ENCODE data around the gene ADSS1. TPM values are rescaled to one million over a fixed set of nuclear protein-coding genes. Genes with fewer than 3 reads are reported as not detected.

The ADSS1 gene
- polyA plus RNA-seq, 1 donor (not counting 4 experiments of a cell fraction or from before 2014, with no cell fraction given) = 1.7 TPM

DNA sequence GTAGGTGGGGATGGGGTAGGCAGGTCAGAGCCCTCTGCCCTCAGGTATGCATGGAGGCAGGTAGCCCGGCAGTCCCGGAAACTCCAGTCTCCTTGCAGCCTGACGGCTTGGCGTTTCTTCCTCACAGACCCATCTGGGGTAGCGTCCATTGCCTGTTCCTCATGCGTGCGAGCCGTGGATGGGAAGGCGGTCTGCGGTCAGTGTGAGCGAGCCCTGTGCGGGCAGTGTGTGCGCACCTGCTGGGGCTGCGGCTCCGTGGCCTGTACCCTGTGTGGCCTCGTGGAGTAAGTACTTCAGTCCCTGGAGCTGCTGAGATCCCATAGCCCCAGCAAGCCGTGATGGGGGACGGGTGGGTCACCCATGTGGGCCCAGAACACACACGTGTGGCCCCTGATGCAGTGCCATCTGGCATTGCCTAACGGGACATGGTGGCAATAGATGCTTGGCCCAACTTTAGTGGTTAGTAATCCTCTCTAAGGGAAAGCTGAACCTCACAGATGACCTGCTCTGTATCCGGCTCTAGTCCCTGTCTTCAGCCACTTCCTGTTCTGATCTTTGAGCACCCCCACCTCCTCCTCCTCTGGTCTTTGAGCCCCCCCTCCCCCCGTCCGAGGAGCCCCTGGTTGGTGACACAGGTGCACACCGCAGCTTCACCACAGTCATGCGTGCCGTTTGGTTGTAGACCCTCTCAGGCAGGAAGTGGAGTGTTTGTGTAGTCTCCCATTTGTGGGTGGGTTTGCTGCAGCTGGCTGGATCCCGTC is 32.6 kb downstream of the ADSS1 start:
- Histone ChIP-seq H3K9ac (ENCODE audit: control insufficient read depth, extremely low read depth, insufficient read depth, low read length) (no peak overlapping the region), H3K9me1 (ENCODE audit: control insufficient read depth, extremely low read depth, insufficient read depth, low read length) (no peaks in the 10 kb centered on the region), H3K27me3 (ENCODE audit: control insufficient read depth, extremely low read depth, insufficient read depth, low read length) (no peaks in the 10 kb centered on the region), H3K4me3 (ENCODE audit: control insufficient read depth in 2 of 3, extremely low read depth in 1 of 3, insufficient read depth in 2 of 3, low read depth in 1 of 3, low read length in 3 of 3) (no peak overlapping the region), H3K4me1 (ENCODE audit: control insufficient read depth, extremely low read depth, insufficient read depth, low read length) (peaks cover 12% of the 10 kb centered on the region), H3K4me2 (ENCODE audit: control insufficient read depth, extremely low read depth, insufficient read depth, low read depth, low read length) (no peak overlapping the region), H3K79me2 (ENCODE audit: control insufficient read depth, insufficient read depth, low read length) (peaks cover 39% of the 10 kb centered on the region), H4K20me1 (ENCODE audit: control insufficient read depth, extremely low read depth, insufficient read depth, low read length) (peaks cover 3% of the 10 kb centered on the region), H3K9me3 (ENCODE audit: control insufficient read depth, low read depth, low read length) (no peaks in the 10 kb centered on the region), H3K36me3 (ENCODE audit: control insufficient read depth in 2 of 2, extremely low read depth in 1 of 2, insufficient read depth in 2 of 2, low read length in 2 of 2) (peaks cover 23% of the 10 kb centered on the region in 2 experiments), H3K27ac (ENCODE audit: control insufficient read depth, insufficient read depth, low read length) (no peak overlapping the region), H2AFZ (ENCODE audit: control insufficient read depth, low read length) (no peak overlapping the region)
- TF ChIP-seq EZH2 (IDR thresholded peaks at IDR 0.05; ENCODE audit: low read length) (no peak), CTCF (optimal IDR thresholded peaks at IDR 0.05 in 1 of 3, IDR thresholded peaks at IDR 0.05 in 1 of 3, conservative IDR thresholded peaks at IDR 0.05 in 1 of 3; ENCODE audit: extremely low read depth in 1 of 3, insufficient read depth in 2 of 3, low read length in 3 of 3) (no peak)
- DNase-seq (ENCODE audit: low read depth, low spot score) (no peak), FAIRE-seq (no peak)
- dilution Hi-C loops (cut with MboI; ENCODE audit: extremely low pct_ligation_motif_present, low sequenced_read_pairs) = loop anchor here (10.0 kb wide), 1 partner anchor 68 kb away; no protein-coding TSS in a partner anchor

GRCh38 chr14:104757238-104757585 is 33.2 kb downstream of the ADSS1 start:
- Histone ChIP-seq H3K9me3 (ENCODE audit: control insufficient read depth, low read depth, low read length) (no peaks in the 10 kb centered on the region), H3K4me1 (ENCODE audit: control insufficient read depth, extremely low read depth, insufficient read depth, low read length) (peaks cover 12% of the 10 kb centered on the region), H3K27me3 (ENCODE audit: control insufficient read depth, extremely low read depth, insufficient read depth, low read length) (no peaks in the 10 kb centered on the region), H3K27ac (ENCODE audit: control insufficient read depth, insufficient read depth, low read length) (no peak overlapping the region), H4K20me1 (ENCODE audit: control insufficient read depth, extremely low read depth, insufficient read depth, low read length) (peaks cover 3% of the 10 kb centered on the region), H3K4me3 (ENCODE audit: control insufficient read depth in 2 of 3, extremely low read depth in 1 of 3, insufficient read depth in 2 of 3, low read depth in 1 of 3, low read length in 3 of 3) (no peak overlapping the region), H3K9ac (ENCODE audit: control insufficient read depth, extremely low read depth, insufficient read depth, low read length) (no peak overlapping the region), H3K9me1 (ENCODE audit: control insufficient read depth, extremely low read depth, insufficient read depth, low read length) (no peaks in the 10 kb centered on the region), H3K4me2 (ENCODE audit: control insufficient read depth, extremely low read depth, insufficient read depth, low read depth, low read length) (no peak overlapping the region), H3K36me3 (ENCODE audit: control insufficient read depth in 2 of 2, extremely low read depth in 1 of 2, insufficient read depth in 2 of 2, low read length in 2 of 2) (peaks cover 23% of the 10 kb centered on the region in 2 experiments), H2AFZ (ENCODE audit: control insufficient read depth, low read length) (no peak overlapping the region), H3K79me2 (ENCODE audit: control insufficient read depth, insufficient read depth, low read length) (peaks cover 39% of the 10 kb centered on the region)
- TF ChIP-seq CTCF (optimal IDR thresholded peaks at IDR 0.05 in 1 of 3, IDR thresholded peaks at IDR 0.05 in 1 of 3, conservative IDR thresholded peaks at IDR 0.05 in 1 of 3; ENCODE audit: extremely low read depth in 1 of 3, insufficient read depth in 2 of 3, low read length in 3 of 3) = no peak
- no peak for TF ChIP-seq EZH2 (IDR thresholded peaks at IDR 0.05; ENCODE audit: low read length)
- no peak for DNase-seq (ENCODE audit: low read depth, low spot score)
- FAIRE-seq = no peak
- dilution Hi-C loops (cut with MboI; ENCODE audit: extremely low pct_ligation_motif_present, low sequenced_read_pairs) = loop anchor here (10.0 kb wide), 1 partner anchor 68 kb away; no protein-coding TSS in a partner anchor

All from keratinocyte (primary cell).